Gastrocnemius medialis (tissue), 4 donors: ENCODE results near the gene CAPN5. TPM values are rescaled to one million over a fixed set of nuclear protein-coding genes. Genes with fewer than 3 reads are reported as not detected.

Experiments used
- ATAC-seq, 2 donors: fragments of 150-250 bp; one replicate each; pipeline ENCODE4 v1.9.1; 2016
- DNase-seq, 2 donors: peaks; one replicate each; pipeline ENCODE4 v3.0.0-alpha.2; 2019
- H3K27ac ChIP-seq, 4 donors: fragments of 200-600 bp; sonication (generic); 1 replicate in 1 of 4; 2 replicates in 3 of 4; pipeline ENCODE4 v1.5.1; 2016 to 2018; ENCODE audit warnings: mild to moderate bottlenecking in 2 of 4, moderate library complexity in 1 of 4
- H3K27me3 ChIP-seq, 3 donors: fragments of 200-600 bp; sonication (generic) in 2 of 3; 1 replicate in 1 of 3; 2 replicates in 2 of 3; pipeline versions ENCODE4 v1.5.1 to v1.6.0; 2016 to 2019; ENCODE audit warnings: mild to moderate bottlenecking in 1 of 3, moderate library complexity in 1 of 3
- H3K36me3 ChIP-seq, 2 donors: fragments of 200-600 bp; sonication (generic) in 1 of 2; one replicate each; pipeline ENCODE4 v1.5.1; 2017 to 2018
- H3K4me1 ChIP-seq, 2 donors: fragments of 200-600 bp; sonication (generic) in 1 of 2; one replicate each; pipeline ENCODE4 v1.5.1; 2016 to 2017; ENCODE audit warnings: mild to moderate bottlenecking in 2 of 2
- H3K4me3 ChIP-seq, 4 donors: fragments of 200-600 bp; sonication (generic) in 3 of 4; 1 replicate in 1 of 4; 2 replicates in 3 of 4; pipeline ENCODE4 v1.5.1; 2016 to 2019; ENCODE audit warnings: mild to moderate bottlenecking in 2 of 4
- H3K9me3 ChIP-seq, 3 donors: fragments of 200-600 bp; sonication (generic) in 2 of 3; 1 replicate in 1 of 3; 2 replicates in 2 of 3; pipeline ENCODE4 v1.5.1; 2016 to 2019
- CTCF ChIP-seq, 5 experiments: fragments of 450-650 bp in 3 of 5; fragments of 200-600 bp in 2 of 5; sonication (generic) in 2 of 5; IDR thresholded peaks in 4 of 5; conservative IDR thresholded peaks in 1 of 5; 1 replicate in 4 of 5; 2 replicates in 1 of 5; pipeline ENCODE4 v1.5.1; 2016 to 2019; ENCODE audit warnings: antibody characterized with exemption in 5 of 5, mild to moderate bottlenecking in 3 of 5, moderate library complexity in 3 of 5
- POLR2A ChIP-seq, 2 donors: fragments of 450-650 bp; IDR thresholded peaks; one replicate each; pipeline ENCODE4 v1.6.1; 2017; ENCODE audit warnings: antibody characterized with exemption in 2 of 2, mild to moderate bottlenecking in 2 of 2, moderate library complexity in 2 of 2
- in situ Hi-C, 4 donors: fragments of 200-750 bp; cut with MboI; loops; one replicate each; pipeline versions ENCODE4 v1.15.0 to v1.8.0; 2017; ENCODE audit warnings: low sequenced_read_pairs in 4 of 4
- intact Hi-C: fragments of 100-400 bp; cut with DNase I; formaldehyde crosslinking; loops from one replicate; pipeline ENCODE4 v1.15.1; 2023; ENCODE audit warnings: low total_unique reads
- total RNA-seq, 4 donors: library from RNA; depleted of rRNA; stranded (reverse); fragments of >200 nt; gene quantifications; one replicate each; pipeline versions ENCODE4 v1.1.0 to v1.2.3, GENCODE V29; 2016

CAPN5 gene
- total RNA-seq, 4 donors from 2014 or later: 0.58 to 12.4 (median 1.5) TPM

- Histone ChIP-seq H3K27ac (no peak overlapping the region), H3K9me3 (peaks cover 0 to 3% (median 0%) of the 10 kb centered on the region in 3 donors), H3K4me1 (no peaks in the 10 kb centered on the region), H3K27me3 (no peaks in the 10 kb centered on the region), H3K4me3 (no peak overlapping the region), H3K36me3 (no peaks in the 10 kb centered on the region)
- no peak for ATAC-seq
- DNase-seq: no peak
- TF ChIP-seq CTCF (IDR thresholded peaks at IDR 0.05 in 4 of 5, conservative IDR thresholded peaks at IDR 0.05 in 1 of 5) (no peak), POLR2A (IDR thresholded peaks at IDR 0.05) (no peak)
- intact Hi-C loops: no loop called here
- in situ Hi-C loops: loop anchor here in 1 of 4 donors (5.0 kb wide), 1 partner anchor 38 kb away; no protein-coding TSS in a partner anchor
These were observed 12.7 kb upstream of the CAPN5 start for GRCh38 chr11:77054084-77054483.

DNA sequence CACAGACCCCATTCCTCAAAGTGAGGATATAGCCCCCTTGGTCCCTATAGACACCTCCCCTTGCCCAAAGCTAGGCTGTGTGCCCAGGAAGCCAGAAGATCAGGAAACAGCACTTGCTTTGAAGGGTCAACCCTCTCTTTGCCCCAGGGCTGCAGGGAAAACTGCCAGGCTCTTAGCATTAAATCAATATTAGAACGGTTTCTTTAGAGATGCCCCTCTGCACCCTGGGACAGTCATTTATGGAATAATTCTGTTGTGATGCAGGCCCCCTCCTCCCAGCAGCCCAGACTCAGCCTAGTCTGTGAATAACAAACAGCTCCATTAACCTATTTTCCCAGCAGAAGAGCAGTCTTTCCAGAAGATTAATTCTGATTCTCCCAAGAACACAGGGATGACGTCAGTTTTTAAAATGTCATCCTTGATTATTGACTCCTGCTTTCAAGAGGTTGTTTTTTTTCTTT lies 11.6 kb upstream of the CAPN5 start:
- in situ Hi-C loops (no loop called here), intact Hi-C loops (no loop called here)
- DNase-seq (no peak), ATAC-seq (no peak)
- Histone ChIP-seq H3K27ac (no peak overlapping the region), H3K27me3 (no peaks in the 10 kb centered on the region), H3K4me1 (no peaks in the 10 kb centered on the region), H3K4me3 (no peak overlapping the region), H3K36me3 (no peaks in the 10 kb centered on the region), H3K9me3 (peaks cover 0 to 3% (median 0%) of the 10 kb centered on the region in 3 donors)
- TF ChIP-seq CTCF (IDR thresholded peaks at IDR 0.05 in 4 of 5, conservative IDR thresholded peaks at IDR 0.05 in 1 of 5) (no peak), POLR2A (IDR thresholded peaks at IDR 0.05) (no peak)

DNA sequence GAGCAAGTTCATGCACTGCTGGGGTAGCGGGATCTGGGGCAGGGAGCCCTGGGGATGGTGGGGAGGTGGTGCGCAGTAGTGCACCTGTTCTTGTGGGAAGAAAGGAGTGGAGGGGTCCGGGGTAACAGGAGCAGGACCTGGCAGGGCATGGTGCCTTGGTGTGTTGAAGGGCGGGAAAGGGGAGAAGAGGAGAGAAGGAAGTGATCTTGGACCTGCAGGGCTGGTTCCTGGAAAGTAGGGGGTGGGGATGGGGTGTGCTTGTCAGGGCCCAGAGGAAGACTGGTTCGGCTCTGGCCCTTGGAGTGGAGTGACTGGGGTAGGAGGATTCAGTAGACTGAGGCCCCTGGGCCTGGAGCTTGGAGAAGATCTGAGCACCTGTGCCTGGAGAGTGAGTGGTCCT lies 10.9 kb upstream of the CAPN5 start:
- no peak overlapping the region for H3K27ac ChIP-seq
- in situ Hi-C loops: no loop called here
- H3K36me3 ChIP-seq: no peaks in the 10 kb centered on the region
- peaks cover 0 to 3% (median 0%) of the 10 kb centered on the region in 3 donors for H3K9me3 ChIP-seq
- TF ChIP-seq POLR2A (IDR thresholded peaks at IDR 0.05) (no peak), CTCF (IDR thresholded peaks at IDR 0.05 in 4 of 5, conservative IDR thresholded peaks at IDR 0.05 in 1 of 5) (no peak)
- H3K27me3 ChIP-seq: no peaks in the 10 kb centered on the region
- intact Hi-C loops: no loop called here
- no peaks in the 10 kb centered on the region for H3K4me1 ChIP-seq
- no peak for DNase-seq
- no peak overlapping the region for H3K4me3 ChIP-seq
- ATAC-seq: no peak

- Histone ChIP-seq H3K36me3 (no peaks in the 10 kb centered on the region), H3K27me3 (no peaks in the 10 kb centered on the region), H3K4me3 (no peak overlapping the region), H3K4me1 (no peaks in the 10 kb centered on the region), H3K9me3 (peaks cover 0 to 3% (median 0%) of the 10 kb centered on the region in 3 donors), H3K27ac (no peak overlapping the region)
- in situ Hi-C loops: no loop called here
- DNase-seq: no peak
- no peak for ATAC-seq
- TF ChIP-seq CTCF (IDR thresholded peaks at IDR 0.05 in 4 of 5, conservative IDR thresholded peaks at IDR 0.05 in 1 of 5) (no peak), POLR2A (IDR thresholded peaks at IDR 0.05) (no peak)
- intact Hi-C loops: no loop called here
These were observed 9.9 kb upstream of the CAPN5 start for GRCh38 chr11:77056814-77057402.
